Measurements from ENCODE around the gene CUX1.

GRCh38 chr7:102106625-102107024, 289.2 kb downstream of the CUX1 start:
- TF ChIP-seq, protein P1, sequence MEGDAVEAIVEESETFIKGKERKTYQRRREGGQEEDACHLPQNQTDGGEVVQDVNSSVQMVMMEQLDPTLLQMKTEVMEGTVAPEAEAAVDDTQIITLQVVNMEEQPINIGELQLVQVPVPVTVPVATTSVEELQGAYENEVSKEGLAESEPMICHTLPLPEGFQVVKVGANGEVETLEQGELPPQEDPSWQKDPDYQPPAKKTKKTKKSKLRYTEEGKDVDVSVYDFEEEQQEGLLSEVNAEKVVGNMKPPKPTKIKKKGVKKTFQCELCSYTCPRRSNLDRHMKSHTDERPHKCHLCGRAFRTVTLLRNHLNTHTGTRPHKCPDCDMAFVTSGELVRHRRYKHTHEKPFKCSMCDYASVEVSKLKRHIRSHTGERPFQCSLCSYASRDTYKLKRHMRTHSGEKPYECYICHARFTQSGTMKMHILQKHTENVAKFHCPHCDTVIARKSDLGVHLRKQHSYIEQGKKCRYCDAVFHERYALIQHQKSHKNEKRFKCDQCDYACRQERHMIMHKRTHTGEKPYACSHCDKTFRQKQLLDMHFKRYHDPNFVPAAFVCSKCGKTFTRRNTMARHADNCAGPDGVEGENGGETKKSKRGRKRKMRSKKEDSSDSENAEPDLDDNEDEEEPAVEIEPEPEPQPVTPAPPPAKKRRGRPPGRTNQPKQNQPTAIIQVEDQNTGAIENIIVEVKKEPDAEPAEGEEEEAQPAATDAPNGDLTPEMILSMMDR (IDR thresholded peaks at IDR 0.05): no peak
- TF ChIP-seq POLR2A (IDR thresholded peaks at IDR 0.05) (no peak), POLR2AphosphoS5 (IDR thresholded peaks at IDR 0.05) (no peak)

Data from breast epithelium (tissue), 3 donors.